Loucy (cell line): ENCODE data around the gene UBXN1.

Experiments
- H2AFZ ChIP-seq: fragments of 200-600 bp; sonication (generic); 2 replicates; pipeline ENCODE4 v1.6.0; 2016; ENCODE audit warnings: antibody characterized with exemption, mild to moderate bottlenecking, low read length, moderate library complexity
- H3F3A ChIP-seq: fragments of 200-600 bp; 2 replicates; pipeline ENCODE4 v1.6.0; 2016; ENCODE audit warnings: antibody characterized with exemption, low read depth, mild to moderate bottlenecking
- H3K27me3 ChIP-seq: fragments of 200-600 bp; sonication (generic); 2 replicates; pipeline ENCODE4 v1.6.1; 2014; ENCODE audit warnings: low read length, mild to moderate bottlenecking; ENCODE audit not compliant: insufficient read depth, poor library complexity, severe bottlenecking
- H3K36me3 ChIP-seq: fragments of 200-600 bp; sonication (generic); 2 replicates; pipeline ENCODE4 v1.6.1; 2016; ENCODE audit warnings: low read length; ENCODE audit not compliant: insufficient read depth
- H3K4me1 ChIP-seq: fragments of 200-600 bp; sonication (generic); 2 replicates; pipeline ENCODE4 v1.5.1; 2014; ENCODE audit warnings: low read length, mild to moderate bottlenecking; ENCODE audit not compliant: insufficient read depth, poor library complexity, severe bottlenecking
- H3K4me2 ChIP-seq: fragments of 200-600 bp; sonication (generic); 2 replicates; pipeline ENCODE4 v1.6.0; 2014; ENCODE audit warnings: antibody characterized with exemption, low read length, low read depth, mild to moderate bottlenecking; ENCODE audit not compliant: poor library complexity, severe bottlenecking
- H3K4me3 ChIP-seq: fragments of 200-600 bp; sonication (generic); 2 replicates; pipeline ENCODE4 v1.5.1; 2014; ENCODE audit warnings: low read length, mild to moderate bottlenecking, mixed read lengths; ENCODE audit not compliant: poor library complexity, severe bottlenecking
- H3K79me2 ChIP-seq: fragments of 200-600 bp; sonication (generic); 2 replicates; pipeline ENCODE4 v1.6.1; 2014; ENCODE audit warnings: low read length; ENCODE audit not compliant: insufficient read depth
- H3K9ac ChIP-seq: fragments of 200-600 bp; sonication (generic); 2 replicates; pipeline ENCODE4 v1.6.0; 2014; ENCODE audit warnings: mild to moderate bottlenecking, low read depth, low read length, moderate library complexity; ENCODE audit not compliant: poor library complexity, severe bottlenecking
- H3K9me2 ChIP-seq: fragments of 200-600 bp; sonication (generic); replicated peaks from 2 replicates; pipeline ENCODE4 v1.6.1; 2016; ENCODE audit warnings: low read depth, low read length, mixed read lengths
- H3K9me3 ChIP-seq: fragments of 200-600 bp; sonication (generic); 2 replicates; pipeline ENCODE4 v1.6.1; 2014; ENCODE audit warnings: mild to moderate bottlenecking, antibody characterized with exemption, low read length, low read depth; ENCODE audit not compliant: insufficient read depth
- H4K20me1 ChIP-seq: fragments of 200-600 bp; sonication (generic); 2 replicates; pipeline ENCODE4 v1.6.0; 2014; ENCODE audit warnings: antibody characterized with exemption, low read length, mild to moderate bottlenecking; ENCODE audit not compliant: insufficient read depth, poor library complexity, severe bottlenecking
- CTCF ChIP-seq: fragments of 200-600 bp; sonication (generic); conservative IDR thresholded peaks from 2 replicates; pipeline ENCODE4 v1.5.1; 2014; ENCODE audit warnings: mild to moderate bottlenecking, antibody characterized with exemption, low read length
- EZH2phosphoT487 ChIP-seq: fragments of 200-600 bp; IDR thresholded peaks from 2 replicates; pipeline ENCODE4 v1.6.1; 2018; ENCODE audit warnings: antibody characterized with exemption, mild to moderate bottlenecking, moderate library complexity, borderline replicate concordance

Gene UBXN1

GRCh38 chr11:62669420-62670161, 9.3 kb downstream of the UBXN1 start:
- no peaks in the 10 kb centered on the region for H3K27me3 ChIP-seq
- no peaks in the 10 kb centered on the region for H3K9me2 ChIP-seq
- peaks cover 27% of the 10 kb centered on the region for H4K20me1 ChIP-seq
- peaks cover 3% of the 10 kb centered on the region; the same call in 1 of the 2 replicates for H3F3A ChIP-seq
- peaks cover 77% of the 10 kb centered on the region for H3K79me2 ChIP-seq
- no peak overlapping the region for H3K4me3 ChIP-seq
- peak overlapping the region; percentile 91 for H3K9ac ChIP-seq
- TF ChIP-seq CTCF (no peak), EZH2phosphoT487 (no peak)
- no peaks in the 10 kb centered on the region for H3K9me3 ChIP-seq
- H3K36me3 ChIP-seq, result no peaks in the 10 kb centered on the region; the same call in 1 of the 2 replicates
- no peak overlapping the region for H2AFZ ChIP-seq
- H3K4me2 ChIP-seq, result peak overlapping the region; percentile 87
- H3K4me1 ChIP-seq, result peaks cover 52% of the 10 kb centered on the region

GRCh38 chr11:62667460-62667859, 11.4 kb downstream of the UBXN1 start:
- Histone ChIP-seq H3K36me3 (peaks cover 5% of the 10 kb centered on the region; the same call in 1 of the 2 replicates), H3K4me3 (no peak overlapping the region), H3K4me2 (peak overlapping the region; percentile 79), H3K9ac (peak overlapping the region; percentile 89), H3K27me3 (no peaks in the 10 kb centered on the region), H3K4me1 (peaks cover 44% of the 10 kb centered on the region), H3F3A (peaks cover 5% of the 10 kb centered on the region; the same call in 1 of the 2 replicates), H3K79me2 (peaks cover 74% of the 10 kb centered on the region), H3K9me2 (no peaks in the 10 kb centered on the region), H2AFZ (no peak overlapping the region), H3K9me3 (no peaks in the 10 kb centered on the region), H4K20me1 (peaks cover 21% of the 10 kb centered on the region)
- TF ChIP-seq CTCF, result no peak
- TF ChIP-seq EZH2phosphoT487, result no peak

GRCh38 chr11:62666259-62666926, 12.5 kb downstream of the UBXN1 start:
- Histone ChIP-seq H4K20me1 (peaks cover 20% of the 10 kb centered on the region), H3K79me2 (peaks cover 71% of the 10 kb centered on the region), H3K4me2 (peak overlapping the region; percentile 79), H3K9me3 (no peaks in the 10 kb centered on the region), H2AFZ (no peak overlapping the region), H3K27me3 (no peaks in the 10 kb centered on the region), H3K4me1 (peaks cover 43% of the 10 kb centered on the region), H3K4me3 (peak overlapping the region; percentile 98), H3K36me3 (peaks cover 5% of the 10 kb centered on the region; the same call in 1 of the 2 replicates), H3K9ac (peak overlapping the region; percentile 89), H3K9me2 (no peaks in the 10 kb centered on the region), H3F3A (peaks cover 8% of the 10 kb centered on the region; the same call in 1 of the 2 replicates)
- TF ChIP-seq CTCF (no peak), EZH2phosphoT487 (no peak)
